CD8-positive, alpha-beta memory T cell (primary cell): ENCODE measurements around the gene STAP1. TPM values are rescaled to one million over a fixed set of nuclear protein-coding genes. Genes with fewer than 3 reads are reported as not detected.
A peak's percentile ranks its signal among the peaks of the same experiment; 100 is the strongest.

Experiments used
- CTCF ChIA-PET: fragments of 350-600 bp; sonication (Branson Sonifier 250); formaldehyde crosslinking; loops from one replicate; lab custom pipeline; 2021; ENCODE audit warnings: antibody characterized with exemption; lab: Charles Lee
- POLR2A ChIA-PET: fragments of 350-600 bp; sonication (Branson Sonifier 250); formaldehyde crosslinking; loops from one replicate; lab custom pipeline; 2021; ENCODE audit warnings: antibody characterized with exemption; lab: Charles Lee
- DNase-seq, 5 donors: peaks; one replicate each; pipeline versions ENCODE4 v3.0.0 to v3.0.0-alpha.2; 2020 to 2022; ENCODE audit warnings: mixed read lengths in 1 of 5
- H3K27ac ChIP-seq: one replicate; pipeline ENCODE4 v1.7.0; 2013; ENCODE audit warnings: low read depth, mild to moderate bottlenecking, low read length, moderate library complexity
- H3K27me3 ChIP-seq: 2 replicates; pipeline ENCODE4 v1.7.0; 2013; ENCODE audit warnings: low read length, mild to moderate bottlenecking; ENCODE audit not compliant: insufficient read depth, poor library complexity, severe bottlenecking
- H3K36me3 ChIP-seq: 2 replicates; pipeline ENCODE4 v1.7.0; 2013; ENCODE audit warnings: mild to moderate bottlenecking, low read length, moderate library complexity; ENCODE audit not compliant: insufficient read depth
- H3K4me1 ChIP-seq: 2 replicates; pipeline ENCODE4 v1.7.0; 2013; ENCODE audit warnings: mild to moderate bottlenecking, low read length, moderate library complexity; ENCODE audit not compliant: insufficient read depth
- H3K4me3 ChIP-seq: 2 replicates; pipeline ENCODE4 v1.7.0; 2013; ENCODE audit warnings: mild to moderate bottlenecking, low read length
- H3K9me3 ChIP-seq: 2 replicates; pipeline ENCODE4 v1.7.0; 2013; ENCODE audit warnings: mild to moderate bottlenecking, low read length
- H3K27ac Mint-ChIP-seq, 8 donors: one replicate each; pipeline ENCODE4 v1.8.0; 2020 to 2021; ENCODE audit warnings: mixed read lengths in 8 of 8, mild to moderate bottlenecking in 6 of 8, inconsistent platforms in 3 of 8, moderate library complexity in 3 of 8
- H3K27me3 Mint-ChIP-seq, 2 donors: one replicate each; pipeline ENCODE4 v1.8.0; 2020 to 2021; ENCODE audit warnings: mixed read lengths in 2 of 2, mild to moderate bottlenecking in 1 of 2, moderate library complexity in 1 of 2
- H3K36me3 Mint-ChIP-seq, 3 donors: one replicate each; pipeline ENCODE4 v1.8.0; 2020 to 2021; ENCODE audit warnings: mixed read lengths in 3 of 3, inconsistent platforms in 1 of 3, mild to moderate bottlenecking in 1 of 3
- H3K4me1 Mint-ChIP-seq, 3 donors: one replicate each; pipeline ENCODE4 v1.8.0; 2020 to 2021; ENCODE audit warnings: mixed read lengths in 3 of 3, inconsistent platforms in 1 of 3, mild to moderate bottlenecking in 1 of 3
- H3K4me3 Mint-ChIP-seq, 7 donors: one replicate each; pipeline ENCODE4 v1.8.0; 2020 to 2021; ENCODE audit warnings: mixed read lengths in 7 of 7, mild to moderate bottlenecking in 6 of 7, moderate library complexity in 4 of 7, inconsistent platforms in 2 of 7
- H3K9me3 Mint-ChIP-seq, 5 donors: one replicate each; pipeline ENCODE4 v1.8.0; 2020 to 2022; ENCODE audit warnings: mixed read lengths in 5 of 5, mild to moderate bottlenecking in 3 of 5, moderate library complexity in 2 of 5, inconsistent platforms in 1 of 5
- polyA plus RNA-seq: library from polyadenylated mRNA; unstranded; fragments of 300-500 nt; fragmentation: Illumina TruSeq; gene quantifications from one replicate; pipeline ENCODE4 v1.2.3, GENCODE V29; 2021
- total RNA-seq, 2 experiments: library from RNA; stranded (reverse); gene quantifications; one replicate each; pipeline ENCODE4 v1.2.3, GENCODE V29; 2021

The STAP1 gene
- total and polyA plus RNA-seq, 3 experiments from 2014 or later = 0.40 to 2.6 (median 1.1) TPM

- H3K9me3 ChIP-seq = no peaks in the 10 kb centered on the region
- ChIA-PET POLR2A (no interaction called here), CTCF (no interaction called here)
- H3K36me3 ChIP-seq = no peaks in the 10 kb centered on the region
- Mint-ChIP-seq H3K4me1 (peaks cover 12 to 22% (median 12%) of the 10 kb centered on the region in 3 donors), H3K4me3 (no peak overlapping the region), H3K27ac (no peak overlapping the region), H3K36me3 (no peaks in the 10 kb centered on the region), H3K27me3 (peaks cover 4 to 8% of the 10 kb centered on the region in 2 donors), H3K9me3 (no peaks in the 10 kb centered on the region)
- peaks cover 8% of the 10 kb centered on the region for H3K4me1 ChIP-seq
- H3K27me3 ChIP-seq = no peaks in the 10 kb centered on the region
- H3K4me3 ChIP-seq = no peak overlapping the region
- no peak overlapping the region for H3K27ac ChIP-seq
- DNase-seq = no peak
Measured at GRCh38 chr4:67556436-67556835, 2.1 kb upstream of the STAP1 start.

- Histone ChIP-seq H3K4me1 (no peaks in the 10 kb centered on the region), H3K36me3 (no peaks in the 10 kb centered on the region), H3K27ac (no peak overlapping the region), H3K4me3 (no peak overlapping the region), H3K9me3 (no peaks in the 10 kb centered on the region), H3K27me3 (no peaks in the 10 kb centered on the region)
- no peak overlapping the region for H3K27ac Mint-ChIP-seq
- H3K36me3 Mint-ChIP-seq = no peaks in the 10 kb centered on the region
- peaks cover 0 to under 1% (median 0%) of the 10 kb centered on the region in 3 donors for H3K4me1 Mint-ChIP-seq
- H3K4me3 Mint-ChIP-seq = no peak overlapping the region
- no peak for DNase-seq
- ChIA-PET CTCF (no interaction called here), POLR2A (no interaction called here)
- H3K9me3 Mint-ChIP-seq = no peaks in the 10 kb centered on the region
- peaks cover 3 to 9% of the 10 kb centered on the region in 2 donors for H3K27me3 Mint-ChIP-seq
Measured at GRCh38 chr4:67565284-67565683, 6.8 kb downstream of the STAP1 start.

- CTCF ChIA-PET = interaction anchor here (0.7 kb wide), 1 partner anchor 21 kb away, joined by 3 read pairs; no protein-coding TSS in a partner anchor
- Mint-ChIP-seq H3K4me1 (no peaks in the 10 kb centered on the region), H3K4me3 (no peak overlapping the region), H3K27me3 (peaks cover 0 to 2% of the 10 kb centered on the region in 2 donors), H3K9me3 (no peaks in the 10 kb centered on the region), H3K36me3 (no peaks in the 10 kb centered on the region), H3K27ac (no peak overlapping the region)
- H3K36me3 ChIP-seq = no peaks in the 10 kb centered on the region
- H3K4me3 ChIP-seq = no peak overlapping the region
- DNase-seq = no peak
- H3K4me1 ChIP-seq = no peaks in the 10 kb centered on the region
- H3K27ac ChIP-seq = no peak overlapping the region
- H3K27me3 ChIP-seq = no peaks in the 10 kb centered on the region
- POLR2A ChIA-PET = no interaction called here
- H3K9me3 ChIP-seq = no peaks in the 10 kb centered on the region
Measured at GRCh38 chr4:67566335-67566734, 7.8 kb downstream of the STAP1 start.

GRCh38 chr4:67568820-67569219 is 10.3 kb downstream of the STAP1 start:
- ChIA-PET POLR2A (no interaction called here), CTCF (interaction anchor here (1.2 kb wide), 1 partner anchor 15 kb away, joined by 3 read pairs; no protein-coding TSS in a partner anchor)
- Histone ChIP-seq H3K27me3 (no peaks in the 10 kb centered on the region), H3K36me3 (no peaks in the 10 kb centered on the region), H3K27ac (no peak overlapping the region), H3K4me3 (no peak overlapping the region), H3K9me3 (no peaks in the 10 kb centered on the region), H3K4me1 (peaks cover 8% of the 10 kb centered on the region)
- no peaks in the 10 kb centered on the region for H3K27me3 Mint-ChIP-seq
- H3K27ac Mint-ChIP-seq = no peak overlapping the region
- no peaks in the 10 kb centered on the region for H3K36me3 Mint-ChIP-seq
- peaks cover 6 to 8% (median 7%) of the 10 kb centered on the region in 3 donors for H3K4me1 Mint-ChIP-seq
- no peak overlapping the region for H3K4me3 Mint-ChIP-seq
- H3K9me3 Mint-ChIP-seq = no peaks in the 10 kb centered on the region
- no peak for DNase-seq

- Histone ChIP-seq H3K27me3 (no peaks in the 10 kb centered on the region), H3K27ac (no peak overlapping the region), H3K4me3 (no peak overlapping the region), H3K36me3 (no peaks in the 10 kb centered on the region), H3K4me1 (peaks cover 15% of the 10 kb centered on the region), H3K9me3 (no peaks in the 10 kb centered on the region)
- Mint-ChIP-seq H3K4me1 (peaks cover 9 to 12% (median 12%) of the 10 kb centered on the region in 3 donors), H3K27ac (no peak overlapping the region), H3K36me3 (no peaks in the 10 kb centered on the region), H3K9me3 (no peaks in the 10 kb centered on the region), H3K27me3 (no peaks in the 10 kb centered on the region), H3K4me3 (no peak overlapping the region)
- no peak for DNase-seq
- CTCF ChIA-PET = no interaction called here
- POLR2A ChIA-PET = no interaction called here
Measured at GRCh38 chr4:67570537-67570936, 12.0 kb downstream of the STAP1 start.

- Histone ChIP-seq H3K9me3 (no peaks in the 10 kb centered on the region), H3K36me3 (no peaks in the 10 kb centered on the region), H3K27ac (no peak overlapping the region), H3K4me1 (peaks cover 26% of the 10 kb centered on the region), H3K27me3 (no peaks in the 10 kb centered on the region), H3K4me3 (no peak overlapping the region)
- Mint-ChIP-seq H3K4me1 (peaks cover 13 to 19% (median 15%) of the 10 kb centered on the region in 3 donors), H3K36me3 (no peaks in the 10 kb centered on the region), H3K4me3 (no peak overlapping the region), H3K9me3 (no peaks in the 10 kb centered on the region), H3K27ac (no peak overlapping the region), H3K27me3 (no peaks in the 10 kb centered on the region)
- no peak for DNase-seq
- POLR2A ChIA-PET = no interaction called here
- CTCF ChIA-PET = no interaction called here
Measured at GRCh38 chr4:67571975-67572374, 13.4 kb downstream of the STAP1 start.

GRCh38 chr4:67573193-67573592 is 14.7 kb downstream of the STAP1 start:
- CTCF ChIA-PET = no interaction called here

GRCh38 chr4:67575232-67576058 is 16.9 kb downstream of the STAP1 start:
- Histone ChIP-seq H3K4me1 (peaks cover 26% of the 10 kb centered on the region), H3K36me3 (no peaks in the 10 kb centered on the region), H3K27ac (peak overlapping the region; percentile 63), H3K4me3 (peak overlapping the region; percentile 32), H3K27me3 (no peaks in the 10 kb centered on the region), H3K9me3 (no peaks in the 10 kb centered on the region)
- CTCF ChIA-PET = no interaction called here
- no peaks in the 10 kb centered on the region for H3K27me3 Mint-ChIP-seq
- H3K4me1 Mint-ChIP-seq = peaks cover 14 to 20% (median 16%) of the 10 kb centered on the region in 3 donors
- DNase-seq = peak in 1 of 5 donors; percentile 28
- no peaks in the 10 kb centered on the region for H3K9me3 Mint-ChIP-seq
- H3K4me3 Mint-ChIP-seq = peak overlapping the region in 4 of 7 donors; percentile 6 to 38 (median 13)
- peak overlapping the region in 3 of 8 donors; percentile 3 to 62 (median 24) for H3K27ac Mint-ChIP-seq
- peaks cover 0 to 2% (median 0%) of the 10 kb centered on the region in 3 donors for H3K36me3 Mint-ChIP-seq
- POLR2A ChIA-PET = no interaction called here

More at GRCh38 chr4:67573193-67573592, 14.7 kb downstream of the STAP1 start:
- no peaks in the 10 kb centered on the region for H3K27me3 ChIP-seq
- no peaks in the 10 kb centered on the region for H3K36me3 ChIP-seq
- POLR2A ChIA-PET = no interaction called here
- Mint-ChIP-seq H3K27me3 (no peaks in the 10 kb centered on the region), H3K9me3 (no peaks in the 10 kb centered on the region), H3K4me3 (no peak overlapping the region), H3K27ac (peak overlapping the region in 2 of 8 donors; percentile 4 to 33), H3K4me1 (peaks cover 13 to 19% (median 15%) of the 10 kb centered on the region in 3 donors), H3K36me3 (no peaks in the 10 kb centered on the region)
- no peak overlapping the region for H3K4me3 ChIP-seq
- H3K27ac ChIP-seq = no peak overlapping the region
- peaks cover 26% of the 10 kb centered on the region for H3K4me1 ChIP-seq
- no peak for DNase-seq
- H3K9me3 ChIP-seq = no peaks in the 10 kb centered on the region
